G401 (cell line): Measurements from ENCODE around the gene MEX3C. TPM values are rescaled to one million over a fixed set of nuclear protein-coding genes. Genes with fewer than 3 reads are reported as not detected.

ENCODE experiments used
- DNase-seq: peaks from one replicate; pipeline ENCODE4 v3.0.0-alpha.2; 2015; ENCODE audit warnings: low spot score
- in situ Hi-C: cut with HindIII; loops from 2 replicates; pipeline ENCODE4 v1.10.0; 2016; ENCODE audit warnings: low sequenced_read_pairs, mixed read lengths
- total RNA-seq: library from RNA; depleted of rRNA; stranded (reverse); fragments of >200 nt; shearing (Covaris generic); gene quantifications from 2 replicates; pipeline ENCODE4 v1.2.3, GENCODE V29; 2014; rRNA removed

Gene MEX3C
- total RNA-seq, 1 experiment from 2014 or later: 51.1 TPM

GRCh38 chr18:51132256-51132935, 65.1 kb downstream of the MEX3C start:
- DNase-seq: no peak
- in situ Hi-C loops: no loop called here

GRCh38 chr18:51128533-51128932, 68.9 kb downstream of the MEX3C start:
- no peak for DNase-seq
- in situ Hi-C loops: no loop called here

- in situ Hi-C loops: no loop called here
Observed at GRCh38 chr18:51127664-51128063, 69.8 kb downstream of the MEX3C start.

GRCh38 chr18:51125976-51126375, 71.5 kb downstream of the MEX3C start:
- in situ Hi-C loops: no loop called here
- DNase-seq: no peak

More at GRCh38 chr18:51127664-51128063, 69.8 kb downstream of the MEX3C start:
- no peak for DNase-seq

Other genes starting within 250 kb of the MEX3C start
- 18.5 and 24.6 TPM in 2 replicates for gene ELAC1, start 229.6 kb downstream of the MEX3C start, total RNA-seq
- gene SMAD4, start 167.5 kb downstream of the MEX3C start, total RNA-seq: 47.2 and 120 TPM in 2 replicates